Spleen (tissue), 11 donors: ENCODE data around the gene NT5DC4. TPM values are rescaled to one million over a fixed set of nuclear protein-coding genes. Genes with fewer than 3 reads are reported as not detected.

Experiments used
- DNase-seq: peaks from one replicate; pipeline ENCODE4 v3.0.0-alpha.2; 2020
- H3K27ac ChIP-seq, 8 donors: fragments of 200-600 bp; sonication (generic) in 7 of 8; 1 replicate in 4 of 8; 2 replicates in 4 of 8; pipeline versions ENCODE4 v1.5.0 to v1.8.0; 2016 to 2021; ENCODE audit warnings: inconsistent platforms in 4 of 8, mild to moderate bottlenecking in 4 of 8, moderate library complexity in 1 of 8
- H3K27me3 ChIP-seq, 7 donors: fragments of 200-600 bp; sonication (generic) in 6 of 7; replicated peaks in 1 of 7; 1 replicate in 4 of 7; 2 replicates in 3 of 7; pipeline versions ENCODE4 v1.5.0 to v1.8.0; 2016 to 2021; ENCODE audit warnings: inconsistent platforms in 3 of 7, mild to moderate bottlenecking in 1 of 7
- H3K36me3 ChIP-seq, 6 donors: fragments of 200-600 bp; sonication (generic) in 5 of 6; 1 replicate in 4 of 6; 2 replicates in 2 of 6; pipeline versions ENCODE4 v1.5.0 to v1.8.0; 2016 to 2021; ENCODE audit warnings: inconsistent platforms in 2 of 6
- H3K4me1 ChIP-seq, 6 donors: fragments of 200-600 bp; sonication (generic) in 5 of 6; 1 replicate in 3 of 6; 2 replicates in 3 of 6; pipeline versions ENCODE4 v1.5.0 to v1.8.0; 2016 to 2021; ENCODE audit warnings: inconsistent platforms in 3 of 6
- H3K4me3 ChIP-seq, 8 donors: fragments of 200-600 bp; sonication (generic) in 7 of 8; 1 replicate in 4 of 8; 2 replicates in 4 of 8; pipeline versions ENCODE4 v1.5.0 to v1.8.0; 2016 to 2021; ENCODE audit warnings: inconsistent platforms in 4 of 8, mild to moderate bottlenecking in 4 of 8, moderate library complexity in 2 of 8
- H3K9me3 ChIP-seq, 8 donors: fragments of 200-600 bp; sonication (generic) in 7 of 8; 1 replicate in 4 of 8; 2 replicates in 4 of 8; pipeline versions ENCODE4 v1.5.0 to v1.8.0; 2016 to 2021; ENCODE audit warnings: inconsistent platforms in 4 of 8
- POLR2A ChIP-seq, 3 donors: fragments of 450-650 bp; IDR thresholded peaks; one replicate each; pipeline ENCODE4 v1.5.1; 2017; ENCODE audit warnings: antibody characterized with exemption in 3 of 3, mild to moderate bottlenecking in 1 of 3
- POLR2AphosphoS5 ChIP-seq, 3 donors: sonication (generic); formaldehyde crosslinking; IDR thresholded peaks; one replicate each; pipeline ENCODE4 v1.5.1; 2017; ENCODE audit warnings: antibody characterized with exemption in 3 of 3
- WGBS, 5 donors: extraction: QIAGEN DNeasy Blood & Tissue Kit in 3 of 5; methylation state at CpG; one replicate each; pipeline versions ENCODE4 v1.1.5 to v1.1.7; 2013 to 2018; 5-methylcytosine and 5-hydroxymethylcytosine counted together
- intact Hi-C: fragments of 100-400 bp; cut with DNase I; formaldehyde crosslinking; loops from one replicate; pipeline ENCODE4 v1.15.0; 2023; ENCODE audit warnings: low total_unique reads
- polyA plus RNA-seq, 3 donors: library from polyadenylated mRNA; stranded (reverse); fragments of 200-250 nt; gene quantifications; one replicate each; pipeline ENCODE4 v1.2.1, GENCODE V29; 2013
- total RNA-seq, 7 donors: library from RNA; depleted of rRNA in 3 of 7; stranded (reverse); fragments of >200 nt in 3 of 7; fragmentation: NEBNext Ultra II Directional in 4 of 7; extraction: Animal tissue kit (Norgen Biotek cat#: 25700) in 4 of 7; gene quantifications; one replicate each; pipeline versions ENCODE4 v1.1.0 to v1.2.1, GENCODE V29; 2016 to 2021
- TF ChIP-seq, protein P1 (sequence below), 11 experiments: fragments of 200-600 bp in 7 of 11; fragments of 450-650 bp in 4 of 11; sonication (generic) in 4 of 11; IDR thresholded peaks in 8 of 11; conservative IDR thresholded peaks in 3 of 11; 1 replicate in 7 of 11; 2 replicates in 4 of 11; pipeline versions ENCODE4 v1.4.0 to v1.8.0; 2016 to 2021; ENCODE audit warnings: antibody characterized with exemption in 11 of 11, inconsistent platforms in 4 of 11, mild to moderate bottlenecking in 1 of 11
- donor health status: healthy with polysubstance abuse.
- donor health status: DM: no; HTN: no; CAD: no; lungs with moderate emphysema.
- donor health status: DM: no; HTN: no; CAD: no.
- donor health status: Bipolar disorder and iron deficiency.
- donor health status: healthy.
- donor health status: DM: no; HTN: no; CAD: no.
- donor health status: DM: yes; HTN: yes; CAD: no.

The NT5DC4 gene
- total and polyA plus RNA-seq, 10 donors = 0.28 to 3.8 (median 1.6) TPM

DNA sequence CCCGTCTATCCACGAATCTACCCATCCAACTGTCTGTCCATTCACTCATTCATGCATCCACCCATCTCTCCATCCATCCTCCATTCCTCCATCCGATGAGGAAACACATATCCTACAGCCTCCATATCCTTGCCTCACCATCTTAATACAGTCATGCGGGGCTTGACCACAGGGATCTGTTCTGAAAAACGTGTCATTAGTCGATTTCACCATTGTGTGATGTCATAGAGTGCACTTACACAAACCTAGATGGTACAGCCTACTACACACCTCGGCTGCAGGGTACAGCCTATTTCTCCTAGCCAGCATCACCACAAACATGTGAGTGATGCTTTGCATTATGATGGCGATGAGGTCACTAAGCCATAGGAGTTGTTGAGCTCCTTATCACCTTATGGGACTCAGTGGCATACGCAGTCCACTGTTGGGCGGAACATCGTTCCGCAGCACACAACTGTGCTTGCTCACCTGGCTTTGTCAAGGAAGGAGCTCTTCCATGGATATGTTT lies 1.9 kb upstream of the NT5DC4 start:
- Histone ChIP-seq H3K27ac (no peak overlapping the region), H3K9me3 (no peaks in the 10 kb centered on the region)

DNA sequence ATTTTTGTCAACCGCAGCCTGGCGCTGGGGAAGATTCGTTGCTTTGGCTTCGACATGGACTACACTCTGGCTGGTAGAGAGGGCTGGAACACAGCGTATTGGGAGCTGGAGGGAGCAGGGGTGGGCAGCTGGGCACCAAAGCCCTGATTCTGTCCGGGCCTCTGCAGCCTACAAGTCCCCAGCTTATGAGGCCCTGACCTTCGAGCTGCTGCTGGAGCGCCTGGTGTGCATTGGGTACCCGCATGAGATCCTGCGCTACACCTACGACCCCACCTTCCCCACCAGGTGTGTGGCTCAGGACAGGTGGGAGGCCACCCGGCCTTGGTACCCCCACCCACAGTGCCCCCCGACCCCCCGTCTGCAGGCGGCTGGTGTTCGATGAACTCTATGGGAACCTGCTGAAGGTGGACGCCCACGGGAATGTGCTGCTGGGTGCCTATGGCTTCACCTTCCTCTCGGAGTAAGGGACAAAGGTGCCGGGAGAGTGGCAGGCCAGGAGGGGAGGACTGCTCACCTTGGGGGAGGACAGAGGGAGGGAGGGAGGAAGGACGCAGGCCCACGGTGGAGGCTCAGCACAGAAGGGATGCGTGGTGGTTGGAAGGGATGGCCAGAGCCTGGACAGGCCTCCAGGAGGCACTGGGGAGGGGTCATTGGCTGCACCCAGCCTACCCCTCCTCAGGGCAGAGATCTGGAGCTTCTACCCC lies 1.2 kb downstream of the NT5DC4 start:
- intact Hi-C loops = no loop called here
- Histone ChIP-seq H3K4me3 (no peak overlapping the region), H3K9me3 (no peaks in the 10 kb centered on the region), H3K27ac (no peak overlapping the region), H3K27me3 (no peaks in the 10 kb centered on the region), H3K4me1 (peaks cover 3 to 27% (median 11%) of the 10 kb centered on the region in 6 donors), H3K36me3 (no peaks in the 10 kb centered on the region)
- WGBS, 5 donors = 88 to 92% (median 90%) methylated on average over 19 to 23 of the region's 23 CpGs
- no peak for DNase-seq
- TF ChIP-seq, protein P1, sequence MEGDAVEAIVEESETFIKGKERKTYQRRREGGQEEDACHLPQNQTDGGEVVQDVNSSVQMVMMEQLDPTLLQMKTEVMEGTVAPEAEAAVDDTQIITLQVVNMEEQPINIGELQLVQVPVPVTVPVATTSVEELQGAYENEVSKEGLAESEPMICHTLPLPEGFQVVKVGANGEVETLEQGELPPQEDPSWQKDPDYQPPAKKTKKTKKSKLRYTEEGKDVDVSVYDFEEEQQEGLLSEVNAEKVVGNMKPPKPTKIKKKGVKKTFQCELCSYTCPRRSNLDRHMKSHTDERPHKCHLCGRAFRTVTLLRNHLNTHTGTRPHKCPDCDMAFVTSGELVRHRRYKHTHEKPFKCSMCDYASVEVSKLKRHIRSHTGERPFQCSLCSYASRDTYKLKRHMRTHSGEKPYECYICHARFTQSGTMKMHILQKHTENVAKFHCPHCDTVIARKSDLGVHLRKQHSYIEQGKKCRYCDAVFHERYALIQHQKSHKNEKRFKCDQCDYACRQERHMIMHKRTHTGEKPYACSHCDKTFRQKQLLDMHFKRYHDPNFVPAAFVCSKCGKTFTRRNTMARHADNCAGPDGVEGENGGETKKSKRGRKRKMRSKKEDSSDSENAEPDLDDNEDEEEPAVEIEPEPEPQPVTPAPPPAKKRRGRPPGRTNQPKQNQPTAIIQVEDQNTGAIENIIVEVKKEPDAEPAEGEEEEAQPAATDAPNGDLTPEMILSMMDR (IDR thresholded peaks at IDR 0.05 in 8 of 11, conservative IDR thresholded peaks at IDR 0.05 in 3 of 11) = no peak
- TF ChIP-seq POLR2AphosphoS5 (IDR thresholded peaks at IDR 0.05) (no peak), POLR2A (IDR thresholded peaks at IDR 0.05) (no peak)

More for the DNA sequence above, 1.9 kb upstream of the NT5DC4 start:
- no peak for DNase-seq
- H3K4me1 ChIP-seq = no peaks in the 10 kb centered on the region
- 74 to 92% (median 75%) methylated on average over 12 of the region's 12 CpGs for whole genome bisulfite sequencing, 5 donors
- TF ChIP-seq POLR2AphosphoS5 (IDR thresholded peaks at IDR 0.05) (no peak), POLR2A (IDR thresholded peaks at IDR 0.05) (no peak)
- TF ChIP-seq, protein P1 (IDR thresholded peaks at IDR 0.05 in 8 of 11, conservative IDR thresholded peaks at IDR 0.05 in 3 of 11) = no peak
- no peak overlapping the region for H3K4me3 ChIP-seq
- intact Hi-C loops = no loop called here
- H3K27me3 ChIP-seq = no peaks in the 10 kb centered on the region
- no peaks in the 10 kb centered on the region for H3K36me3 ChIP-seq

DNA sequence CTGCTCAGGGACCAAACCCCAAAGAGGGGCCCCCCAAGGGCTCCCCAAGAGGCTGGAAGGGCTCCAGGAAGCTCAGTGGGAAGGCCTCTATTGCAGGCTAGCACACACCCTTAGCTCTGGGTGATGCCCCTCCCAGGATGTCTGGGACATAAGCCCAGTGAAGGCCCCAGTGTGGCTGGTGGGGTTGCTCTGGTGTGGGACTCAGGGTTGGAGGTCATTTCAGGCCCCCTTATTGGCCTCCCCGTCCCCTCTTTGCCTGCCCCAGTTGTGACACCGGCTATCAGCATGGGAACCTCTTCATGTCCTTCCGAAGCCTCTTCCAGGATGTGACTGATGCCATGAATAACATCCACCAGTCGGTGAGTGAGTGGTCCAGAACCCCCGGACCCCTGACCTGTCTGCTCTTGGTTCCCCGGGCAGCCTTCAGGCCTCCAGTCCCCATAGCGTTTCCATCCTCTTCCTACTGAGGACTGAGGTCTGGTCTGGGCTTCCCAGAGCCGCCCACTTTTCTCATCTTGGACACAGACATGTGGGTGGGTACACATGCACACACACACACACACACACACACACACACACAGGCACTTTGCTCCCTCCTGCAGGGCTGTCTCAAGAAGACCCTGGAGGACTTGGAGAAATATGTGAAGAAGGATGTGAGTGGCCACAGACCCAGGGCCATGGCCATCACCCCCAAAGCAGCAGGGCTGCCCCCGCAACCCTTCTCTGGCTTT lies 2.2 kb downstream of the NT5DC4 start:
- 90 to 96% (median 94%) methylated on average over 9 of the region's 9 CpGs for WGBS, 5 donors
- H3K4me1 ChIP-seq = peaks cover 3 to 37% (median 16%) of the 10 kb centered on the region in 6 donors
- no peak for DNase-seq
- no peak overlapping the region for H3K27ac ChIP-seq
- intact Hi-C loops = no loop called here
- no peak overlapping the region for H3K4me3 ChIP-seq
- H3K36me3 ChIP-seq = no peaks in the 10 kb centered on the region
- no peaks in the 10 kb centered on the region for H3K27me3 ChIP-seq
- TF ChIP-seq POLR2AphosphoS5 (IDR thresholded peaks at IDR 0.05) = no peak
- no peak for TF ChIP-seq POLR2A (IDR thresholded peaks at IDR 0.05)
- TF ChIP-seq, protein P1 (IDR thresholded peaks at IDR 0.05 in 8 of 11, conservative IDR thresholded peaks at IDR 0.05 in 3 of 11) = no peak
- H3K9me3 ChIP-seq = no peaks in the 10 kb centered on the region

DNA sequence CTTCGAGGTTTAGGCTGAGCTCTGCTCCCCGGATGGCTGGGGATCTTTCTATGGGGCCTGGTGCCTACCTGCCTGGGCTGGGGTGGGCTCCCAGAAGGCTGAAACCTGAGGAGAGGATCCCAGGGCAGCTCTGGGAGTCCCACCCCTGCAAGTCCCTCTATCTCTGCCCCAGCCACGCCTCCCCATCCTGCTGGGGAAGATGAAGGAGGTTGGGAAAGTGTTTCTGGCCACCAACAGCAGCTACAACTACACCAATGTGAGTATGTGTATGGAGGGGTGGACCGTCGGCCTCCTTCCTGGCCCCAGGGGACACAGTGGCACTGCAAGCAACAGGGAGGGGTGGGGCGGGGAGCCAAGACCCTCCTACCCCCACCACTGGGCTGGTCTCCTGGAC lies 2.7 kb downstream of the NT5DC4 start:
- H3K9me3 ChIP-seq = no peaks in the 10 kb centered on the region
- intact Hi-C loops = no loop called here
- DNase-seq = no peak
- H3K27ac ChIP-seq = no peak overlapping the region
- no peaks in the 10 kb centered on the region for H3K36me3 ChIP-seq
- TF ChIP-seq POLR2AphosphoS5 (IDR thresholded peaks at IDR 0.05) = no peak
- peaks cover 5 to 43% (median 18%) of the 10 kb centered on the region in 6 donors for H3K4me1 ChIP-seq
- 87 to 100% (median 91%) methylated on average over 6 of the region's 6 CpGs for WGBS, 5 donors
- no peak overlapping the region for H3K4me3 ChIP-seq
- H3K27me3 ChIP-seq = no peaks in the 10 kb centered on the region
